Neuronal stem cell (in vitro differentiated cells): ENCODE data around the gene MAP3K3.

Experiments
- DNase-seq: peaks from one replicate; pipeline ENCODE4 v3.0.0-alpha.2; 2013; ENCODE audit warnings: low spot score
- H2AFZ ChIP-seq: one replicate; pipeline ENCODE4 v1.6.1; 2013; ENCODE audit warnings: mild to moderate bottlenecking, low read length, inconsistent platforms
- H2AK5ac ChIP-seq: 2 replicates; pipeline ENCODE4 v1.6.1; 2013; ENCODE audit warnings: low read depth, mild to moderate bottlenecking, inconsistent platforms, low read length, moderate library complexity, mixed read lengths
- H2BK120ac ChIP-seq: 2 replicates; pipeline ENCODE4 v1.6.1; 2013; ENCODE audit warnings: low read depth, mild to moderate bottlenecking, inconsistent platforms, low read length, moderate library complexity, mixed read lengths
- H2BK12ac ChIP-seq: one replicate; pipeline ENCODE4 v1.6.1; 2013; ENCODE audit warnings: low read length, inconsistent platforms
- H2BK15ac ChIP-seq: 2 replicates; pipeline ENCODE4 v1.6.1; 2013; ENCODE audit warnings: mild to moderate bottlenecking, low read length, inconsistent platforms, mixed read lengths
- H2BK5ac ChIP-seq: one replicate; pipeline ENCODE4 v1.6.1; 2013; ENCODE audit warnings: inconsistent platforms, mild to moderate bottlenecking, low read length, moderate library complexity
- H3K14ac ChIP-seq: one replicate; pipeline ENCODE4 v1.6.1; 2013; ENCODE audit warnings: low read length, inconsistent platforms
- H3K18ac ChIP-seq: 2 replicates; pipeline ENCODE4 v1.6.1; 2013; ENCODE audit warnings: low read length, inconsistent platforms
- H3K23ac ChIP-seq: 2 replicates; pipeline ENCODE4 v1.6.1; 2013; ENCODE audit warnings: low read depth, mild to moderate bottlenecking, mixed read lengths, low read length, inconsistent platforms; ENCODE audit not compliant: poor library complexity
- H3K27ac ChIP-seq: replicated peaks from 3 replicates; pipeline ENCODE4 v1.5.1; 2013; ENCODE audit warnings: low read length, inconsistent platforms
- H3K27me3 ChIP-seq, 3 experiments: 2 replicates each; pipeline ENCODE4 v1.6.1; 2013; ENCODE audit warnings: low read length in 3 of 3, mild to moderate bottlenecking in 2 of 3, inconsistent platforms in 1 of 3, low read depth in 1 of 3, mixed read lengths in 1 of 3, moderate library complexity in 1 of 3; ENCODE audit not compliant: control insufficient read depth in 3 of 3, insufficient read depth in 3 of 3
- H3K36me3 ChIP-seq, 2 donors: replicated peaks in 1 of 2; 2 replicates each; pipeline ENCODE4 v1.6.1; 2013; ENCODE audit warnings: low read length in 2 of 2; ENCODE audit not compliant: control insufficient read depth in 2 of 2, insufficient read depth in 2 of 2
- H3K4ac ChIP-seq: 2 replicates; pipeline ENCODE4 v1.6.1; 2013; ENCODE audit warnings: inconsistent platforms, mild to moderate bottlenecking, low read length, moderate library complexity
- H3K4me1 ChIP-seq, 2 donors: 1 replicate in 1 of 2; 2 replicates in 1 of 2; pipeline ENCODE4 v1.6.1; 2013; ENCODE audit warnings: low read length in 2 of 2, low read depth in 1 of 2; ENCODE audit not compliant: control insufficient read depth in 2 of 2, insufficient read depth in 1 of 2
- H3K4me2 ChIP-seq: one replicate; pipeline ENCODE4 v1.6.1; 2013; ENCODE audit warnings: mild to moderate bottlenecking, low read length, inconsistent platforms; ENCODE audit not compliant: insufficient read depth, poor library complexity, severe bottlenecking
- H3K4me3 ChIP-seq, 2 donors: 2 replicates each; pipeline ENCODE4 v1.5.1; 2013; ENCODE audit warnings: low read length in 2 of 2, mild to moderate bottlenecking in 2 of 2, inconsistent platforms in 1 of 2, moderate library complexity in 1 of 2
- H3K79me1 ChIP-seq: one replicate; pipeline ENCODE4 v1.6.1; 2013; ENCODE audit warnings: low read depth, mild to moderate bottlenecking, inconsistent platforms, low read length, moderate library complexity
- H3K9ac ChIP-seq: one replicate; pipeline ENCODE4 v1.6.1; 2013; ENCODE audit warnings: mild to moderate bottlenecking, low read depth, low read length, inconsistent platforms; ENCODE audit not compliant: poor library complexity
- H3K9me3 ChIP-seq, 2 donors: replicated peaks in 1 of 2; 2 replicates each; pipeline versions ENCODE3 to v1.6.1; 2013; ENCODE audit warnings: low read length in 2 of 2, mild to moderate bottlenecking in 2 of 2, inconsistent platforms in 1 of 2, low read depth in 1 of 2, mixed read lengths in 1 of 2, moderate library complexity in 1 of 2; ENCODE audit not compliant: control insufficient read depth in 2 of 2, insufficient read depth in 1 of 2
- H4K8ac ChIP-seq: one replicate; pipeline ENCODE4 v1.6.1; 2013; ENCODE audit warnings: low read depth, mild to moderate bottlenecking, inconsistent platforms, low read length, moderate library complexity
- H4K91ac ChIP-seq: one replicate; pipeline ENCODE4 v1.6.1; 2013; ENCODE audit warnings: low read length, low read depth, mild to moderate bottlenecking, inconsistent platforms; ENCODE audit not compliant: poor library complexity
- WGBS, 2 donors: extraction: QIAGEN DNeasy Blood & Tissue Kit; methylation state at CpG; one replicate each; pipeline ENCODE4 v1.1.7; 2013; ENCODE audit warnings: missing lambda C conversion rate in 2 of 2, mixed read lengths in 1 of 2; ENCODE audit not compliant: insufficient read length in 2 of 2, insufficient replicate concordance in 1 of 2; ENCODE audit errors: extremely low coverage in 2 of 2; 5-methylcytosine and 5-hydroxymethylcytosine counted together

The MAP3K3 gene

GRCh38 chr17:63697341-63698286 is 75.4 kb downstream of the MAP3K3 start:
- Histone ChIP-seq H3K9ac (peak overlapping the region; percentile 39), H3K4me3 (no peak overlapping the region), H3K36me3 (peaks cover 13 to 66% of the 10 kb centered on the region in 2 donors), H4K8ac (no peak overlapping the region), H2BK120ac (no peak overlapping the region), H4K91ac (no peak overlapping the region), H3K9me3 (no peaks in the 10 kb centered on the region), H3K4me1 (peaks cover 2 to 17% of the 10 kb centered on the region in 2 donors), H2BK5ac (no peak overlapping the region), H2BK12ac (no peak overlapping the region), H3K14ac (peak overlapping the region; percentile 67), H3K23ac (peak overlapping the region; percentile 20), H3K79me1 (peaks cover 5% of the 10 kb centered on the region), H3K4me2 (no peak overlapping the region), H2BK15ac (no peak overlapping the region), H3K4ac (no peak overlapping the region), H3K27me3 (peaks cover 0 to 7% (median 0%) of the 10 kb centered on the region in 3 experiments), H2AFZ (no peak overlapping the region), H3K18ac (peak overlapping the region; percentile 46), H3K27ac (no peak overlapping the region), H2AK5ac (peak overlapping the region; percentile 42)
- WGBS, 2 donors: no CpG with 5 or more reads among the region's 22 CpGs
- no peak for DNase-seq

- Histone ChIP-seq H3K9ac (peak overlapping the region; percentile 75), H4K8ac (no peak overlapping the region), H3K9me3 (no peaks in the 10 kb centered on the region), H3K27ac (no peak overlapping the region), H4K91ac (no peak overlapping the region), H3K4me1 (peaks cover 2 to 17% of the 10 kb centered on the region in 2 donors), H3K14ac (no peak overlapping the region), H2BK120ac (no peak overlapping the region), H3K18ac (peak overlapping the region; percentile 74), H2AK5ac (peak overlapping the region; percentile 89), H2BK12ac (no peak overlapping the region), H3K4me3 (peak overlapping the region; percentile 59 to 84), H2BK15ac (no peak overlapping the region), H2AFZ (no peak overlapping the region), H3K23ac (no peak overlapping the region), H2BK5ac (no peak overlapping the region), H3K79me1 (peaks cover 5% of the 10 kb centered on the region), H3K4ac (no peak overlapping the region), H3K36me3 (peaks cover 14 to 66% of the 10 kb centered on the region in 2 donors), H3K27me3 (peaks cover 0 to 7% (median 0%) of the 10 kb centered on the region in 3 experiments), H3K4me2 (peak overlapping the region; percentile 79)
- DNase-seq: no peak
- no CpG with 5 or more reads among the region's 24 CpGs for WGBS, 2 donors
Observed at GRCh38 chr17:63698381-63698885, 76.2 kb downstream of the MAP3K3 start.

- Histone ChIP-seq H3K14ac (peak overlapping the region; percentile 65), H3K27ac (no peak overlapping the region)
- no CpG with 5 or more reads among the region's 45 CpGs for WGBS, 2 donors
Observed at GRCh38 chr17:63698886-63699637, 76.8 kb downstream of the MAP3K3 start.

More at GRCh38 chr17:63698886-63699637, 76.8 kb downstream of the MAP3K3 start:
- peak overlapping the region; percentile 30 for H2BK15ac ChIP-seq
- peaks cover 5% of the 10 kb centered on the region for H3K79me1 ChIP-seq
- H4K91ac ChIP-seq: no peak overlapping the region
- H3K9me3 ChIP-seq: no peaks in the 10 kb centered on the region
- DNase-seq: no peak
- H3K27me3 ChIP-seq: peaks cover 0 to 7% (median 0%) of the 10 kb centered on the region in 3 experiments
- H3K4me3 ChIP-seq: peak overlapping the region; percentile 59 to 84
- H4K8ac ChIP-seq: no peak overlapping the region
- H2BK120ac ChIP-seq: no peak overlapping the region
- H3K4me2 ChIP-seq: peak overlapping the region; percentile 79
- H3K18ac ChIP-seq: peak overlapping the region; percentile 87
- H3K23ac ChIP-seq: no peak overlapping the region
- H2BK5ac ChIP-seq: no peak overlapping the region
- H2AFZ ChIP-seq: peak overlapping the region; percentile 92
- H3K36me3 ChIP-seq: peaks cover 18 to 66% of the 10 kb centered on the region in 2 donors
- H2BK12ac ChIP-seq: no peak overlapping the region
- no peak overlapping the region for H3K4ac ChIP-seq
- peak overlapping the region; percentile 75 for H3K9ac ChIP-seq
- H3K4me1 ChIP-seq: peaks cover 2 to 19% of the 10 kb centered on the region in 2 donors
- H2AK5ac ChIP-seq: peak overlapping the region; percentile 89
